ENCODE data around the gene CERKL.

- TF ChIP-seq CTCF (IDR thresholded peaks at IDR 0.05 in 2 of 3, conservative IDR thresholded peaks at IDR 0.05 in 1 of 3; ENCODE audit: insufficient read depth in 2 of 3, low read depth in 1 of 3, low read length in 3 of 3) (no peak), CHCHD3 (CRISPR knock-in tag; IDR thresholded peaks at IDR 0.05) (no peak), EZH2 (IDR thresholded peaks at IDR 0.05; ENCODE audit: borderline replicate concordance, low read depth, low read length) (no peak), SMARCC2 (IDR thresholded peaks at IDR 0.05; ENCODE audit: low read depth) (no peak), ZNF311 (CRISPR knock-in tag; IDR thresholded peaks at IDR 0.05) (no peak), DNMT1 (IDR thresholded peaks at IDR 0.05) (no peak), ATF4 (CRISPR knock-in tag; IDR thresholded peaks at IDR 0.05) (no peak), ESRRA (IDR thresholded peaks at IDR 0.05; ENCODE audit: borderline replicate concordance, low read depth) (no peak)
These were observed 7.4 kb downstream of the CERKL start for GRCh38 chr2:181649436-181649979.

Data from K562 (cell line).